Ovary (tissue), 9 donors: ENCODE measurements around the gene C6orf136. TPM values are rescaled to one million over a fixed set of nuclear protein-coding genes. Genes with fewer than 3 reads are reported as not detected.
A peak's percentile ranks its signal among the peaks of the same experiment; 100 is the strongest.

Experiments
- DNase-seq, 5 donors: peaks; one replicate each; pipeline ENCODE4 v3.0.0-alpha.2; 2019 to 2020
- H3K27ac ChIP-seq, 2 donors: fragments of 200-600 bp; one replicate each; pipeline versions ENCODE4 v1.5.1 to v1.8.0; 2019 to 2022
- H3K27me3 ChIP-seq: fragments of 200-600 bp; one replicate; pipeline ENCODE4 v1.8.0; 2022
- H3K36me3 ChIP-seq: fragments of 200-600 bp; sonication (generic); one replicate; pipeline ENCODE4 v1.5.1; 2019
- H3K4me1 ChIP-seq: one replicate; pipeline ENCODE4 v1.8.1; 2013; ENCODE audit warnings: mild to moderate bottlenecking, moderate library complexity; ENCODE audit not compliant: insufficient read depth
- H3K4me3 ChIP-seq: fragments of 200-600 bp; sonication (generic); one replicate; pipeline ENCODE4 v1.5.1; 2017
- H3K9me3 ChIP-seq, 2 donors: fragments of 200-600 bp in 1 of 2; sonication (generic) in 1 of 2; one replicate each; pipeline versions ENCODE4 v1.5.1 to v1.8.1; 2013 to 2019; ENCODE audit warnings: mild to moderate bottlenecking in 1 of 2, moderate library complexity in 1 of 2
- EP300 ChIP-seq: sonication (generic); formaldehyde crosslinking; IDR thresholded peaks from one replicate; pipeline ENCODE4 v1.6.1; 2017; ENCODE audit warnings: antibody characterized with exemption
- POLR2A ChIP-seq: fragments of 450-650 bp; IDR thresholded peaks from one replicate; pipeline ENCODE4 v1.6.1; 2017; ENCODE audit warnings: antibody characterized with exemption, mild to moderate bottlenecking, moderate library complexity
- WGBS, 3 donors: extraction: QIAGEN DNeasy Blood & Tissue Kit in 1 of 3; methylation state at CpG; one replicate each; pipeline versions ENCODE4 v1.1.5 to v1.1.7; 2013 to 2017; 5-methylcytosine and 5-hydroxymethylcytosine counted together
- intact Hi-C, 4 donors: fragments of 100-400 bp; cut with DNase I; formaldehyde crosslinking; loops; one replicate each; pipeline versions ENCODE4 v1.11.0 to v1.15.1; 2022 to 2023
- polyA plus RNA-seq, 2 donors: library from polyadenylated mRNA; stranded (reverse); fragments of 200-250 nt in 1 of 2; fragments of 350-450 nt in 1 of 2; fragmentation: Illumina TruSeq in 1 of 2; extraction: RNeasy Lipid Tissue Mini Kit (QIAGEN cat#74804) in 1 of 2; gene quantifications; one replicate each; pipeline ENCODE4 v1.2.3, GENCODE V29; 2013 to 2014
- total RNA-seq, 7 donors: library from RNA; depleted of rRNA in 2 of 7; stranded (reverse); fragments of >200 nt in 2 of 7; fragmentation: NEBNext Ultra II Directional in 3 of 7; extraction: Animal tissue kit (Norgen Biotek cat#: 25700) in 3 of 7; gene quantifications; one replicate each; pipeline versions ENCODE4 v1.1.0 to v1.2.4, GENCODE V29; 2016 to 2023
- TF ChIP-seq, protein P1 (sequence below), 3 donors: fragments of 450-650 bp in 2 of 3; fragments of 200-600 bp in 1 of 3; IDR thresholded peaks; one replicate each; pipeline versions ENCODE4 v1.5.1 to v1.8.0; 2016 to 2022; ENCODE audit warnings: antibody characterized with exemption in 3 of 3, mild to moderate bottlenecking in 1 of 3
- donor health status: DM: no; HTN: no; CAD: no; lungs with moderate emphysema.
- donor health status: DM: no; HTN: no; CAD: no.
- donor health status: Bipolar disorder and iron deficiency.
- donor health status: DM: yes; HTN: yes; CAD: no.
- donor health status: DM: no; HTN: no; CAD: no.
- donor health status: DM: yes; HTN: yes; CAD: no.

Gene C6orf136
- total and polyA plus RNA-seq, 9 donors: 6.0 to 20.0 (median 12.8) TPM

DNA sequence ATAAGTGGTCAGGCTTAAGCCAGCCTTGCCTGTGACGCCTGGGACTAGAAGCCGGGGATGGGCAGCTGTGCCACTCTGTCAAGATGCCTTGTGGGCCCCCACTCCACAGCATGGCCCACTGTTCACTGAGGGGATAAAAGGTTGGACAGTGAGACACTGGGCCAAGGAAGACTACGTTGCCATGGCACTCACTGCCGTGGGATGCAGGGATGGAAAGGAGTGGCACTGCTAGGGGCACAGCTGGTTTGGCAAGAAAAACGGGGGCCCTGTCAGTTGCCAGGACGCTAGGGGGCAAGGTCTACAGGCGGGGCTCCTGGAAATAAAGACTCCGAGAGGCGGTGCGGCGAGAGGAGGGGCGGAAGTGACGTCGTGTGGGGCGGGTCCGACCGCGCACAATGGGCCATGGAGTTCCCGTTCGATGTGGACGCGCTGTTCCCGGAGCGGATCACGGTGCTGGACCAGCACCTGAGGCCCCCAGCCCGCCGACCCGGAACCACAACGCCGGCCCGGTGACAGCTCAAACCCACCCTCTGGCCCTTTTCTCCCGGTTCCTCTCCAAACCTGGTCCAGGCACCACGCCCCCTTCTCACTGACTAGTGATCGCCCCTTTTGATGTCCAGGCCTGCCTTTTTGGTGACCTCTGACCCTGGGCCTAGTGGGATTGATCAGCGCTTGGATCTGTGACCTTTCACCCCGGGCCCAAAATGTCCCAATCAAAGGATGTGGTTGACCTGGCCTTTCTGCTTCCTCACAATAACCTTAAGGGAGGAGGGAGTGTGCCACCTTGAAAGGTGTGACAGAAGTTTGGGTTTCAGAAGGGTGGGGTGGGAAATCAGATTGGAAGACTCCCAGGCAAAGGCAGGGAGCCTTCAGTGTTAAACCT lies 20.2 kb upstream of the C6orf136 start, which contains the start of gene ATAT1:
Gene ATAT1, plus strand, starts transcription at position 391 of the 883 bp plus-strand sequence.
- DNase-seq: peak; percentile 84 to 94 (median 91)
- Histone ChIP-seq H3K9me3 (no peaks in the 10 kb centered on the region), H3K4me3 (peak within 1 kb of the TSS; percentile 64), H3K36me3 (no peaks in the 10 kb centered on the region), H3K4me1 (peaks cover 8% of the 10 kb centered on the region), H3K27ac (peak within 1 kb of the TSS; percentile 67 to 74), H3K27me3 (no peaks in the 10 kb centered on the region)
- WGBS, 3 donors: 2% methylated on average over 28 to 36 of the region's 36 CpGs
- no peak for TF ChIP-seq EP300
- TF ChIP-seq POLR2A: peak; percentile 58
- TF ChIP-seq, protein P1, sequence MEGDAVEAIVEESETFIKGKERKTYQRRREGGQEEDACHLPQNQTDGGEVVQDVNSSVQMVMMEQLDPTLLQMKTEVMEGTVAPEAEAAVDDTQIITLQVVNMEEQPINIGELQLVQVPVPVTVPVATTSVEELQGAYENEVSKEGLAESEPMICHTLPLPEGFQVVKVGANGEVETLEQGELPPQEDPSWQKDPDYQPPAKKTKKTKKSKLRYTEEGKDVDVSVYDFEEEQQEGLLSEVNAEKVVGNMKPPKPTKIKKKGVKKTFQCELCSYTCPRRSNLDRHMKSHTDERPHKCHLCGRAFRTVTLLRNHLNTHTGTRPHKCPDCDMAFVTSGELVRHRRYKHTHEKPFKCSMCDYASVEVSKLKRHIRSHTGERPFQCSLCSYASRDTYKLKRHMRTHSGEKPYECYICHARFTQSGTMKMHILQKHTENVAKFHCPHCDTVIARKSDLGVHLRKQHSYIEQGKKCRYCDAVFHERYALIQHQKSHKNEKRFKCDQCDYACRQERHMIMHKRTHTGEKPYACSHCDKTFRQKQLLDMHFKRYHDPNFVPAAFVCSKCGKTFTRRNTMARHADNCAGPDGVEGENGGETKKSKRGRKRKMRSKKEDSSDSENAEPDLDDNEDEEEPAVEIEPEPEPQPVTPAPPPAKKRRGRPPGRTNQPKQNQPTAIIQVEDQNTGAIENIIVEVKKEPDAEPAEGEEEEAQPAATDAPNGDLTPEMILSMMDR (IDR thresholded peaks at IDR 0.05): peak in 2 of 3 donors; percentile 39 to 47
- intact Hi-C loops: no loop called here

DNA sequence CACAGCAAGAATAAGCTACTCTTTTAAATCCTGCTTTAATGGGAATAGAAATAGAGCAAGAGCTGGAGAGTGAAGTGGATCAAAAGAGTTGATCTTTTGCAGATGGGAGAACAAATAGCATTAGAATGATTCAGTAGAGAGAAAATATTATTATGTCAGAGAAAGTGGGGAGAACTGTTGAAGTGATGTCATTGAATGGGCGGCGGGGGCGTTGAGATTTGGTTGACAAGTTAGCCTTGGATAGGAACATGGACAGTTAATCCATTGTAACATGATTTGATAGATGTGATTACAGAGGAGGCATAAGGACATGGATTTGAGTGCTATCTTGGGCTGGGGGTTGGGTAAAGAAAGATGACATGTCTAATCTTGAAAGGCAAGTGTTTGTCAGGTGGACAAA lies 11.1 kb upstream of the C6orf136 start:
- Histone ChIP-seq H3K4me3 (no peak overlapping the region), H3K27ac (no peak overlapping the region), H3K9me3 (no peaks in the 10 kb centered on the region), H3K36me3 (no peaks in the 10 kb centered on the region), H3K4me1 (no peaks in the 10 kb centered on the region), H3K27me3 (no peaks in the 10 kb centered on the region)
- intact Hi-C loops: no loop called here
- TF ChIP-seq, protein P1 (IDR thresholded peaks at IDR 0.05): no peak
- no peak for TF ChIP-seq EP300
- 95 to 98% (median 96%) methylated on average over 3 of the region's 3 CpGs for WGBS, 3 donors
- no peak for DNase-seq

DNA sequence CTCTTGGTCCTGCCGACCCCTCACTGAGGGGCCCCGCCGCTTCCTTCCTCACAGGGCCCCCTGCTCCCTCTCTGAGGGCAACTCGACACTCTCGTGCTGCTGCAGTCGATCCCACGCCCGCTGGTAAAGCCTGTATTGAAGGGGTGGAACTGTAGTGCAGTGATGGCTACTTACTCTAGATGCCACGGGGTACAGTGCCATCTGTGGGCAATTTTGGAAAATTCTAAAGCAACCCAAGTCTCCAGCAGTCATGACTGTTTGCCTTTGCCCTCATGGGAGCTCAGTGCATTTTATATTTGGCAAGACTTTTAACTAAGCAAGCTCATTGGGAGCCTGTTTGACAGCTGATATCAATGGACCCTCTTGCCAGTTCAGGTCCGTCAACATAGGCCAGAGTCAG lies 6.5 kb upstream of the C6orf136 start:
- no peak for DNase-seq
- TF ChIP-seq, protein P1 (IDR thresholded peaks at IDR 0.05): no peak
- TF ChIP-seq EP300 (no peak), POLR2A (no peak)
- H3K27me3 ChIP-seq: no peaks in the 10 kb centered on the region
- H3K9me3 ChIP-seq: no peaks in the 10 kb centered on the region
- WGBS, 3 donors: 84 to 90% (median 89%) methylated on average over 10 of the region's 10 CpGs
- H3K4me3 ChIP-seq: no peak overlapping the region
- no peak overlapping the region for H3K27ac ChIP-seq
- intact Hi-C loops: no loop called here
- no peaks in the 10 kb centered on the region for H3K4me1 ChIP-seq
- H3K36me3 ChIP-seq: no peaks in the 10 kb centered on the region

DNA sequence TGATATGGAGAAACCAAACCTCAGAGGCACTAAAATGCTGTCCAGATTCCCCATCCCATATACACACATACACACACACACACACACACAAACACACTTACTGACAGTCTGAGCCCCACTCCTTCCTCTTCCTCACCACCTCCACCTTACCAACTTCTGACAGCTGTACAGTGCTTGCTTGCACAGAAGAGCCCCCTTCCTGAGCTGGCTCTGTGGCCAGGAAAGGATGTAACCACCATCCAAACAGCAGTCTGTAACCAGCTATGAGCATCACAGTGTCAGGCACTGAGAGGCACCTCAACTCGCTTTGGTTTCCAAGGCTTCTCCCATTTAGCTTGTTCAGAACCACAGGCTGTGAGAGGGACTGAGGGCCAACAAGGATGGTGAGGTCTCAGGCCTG lies 5.9 kb upstream of the C6orf136 start:
- H3K4me1 ChIP-seq: no peaks in the 10 kb centered on the region
- H3K9me3 ChIP-seq: no peaks in the 10 kb centered on the region
- no peak for DNase-seq
- H3K4me3 ChIP-seq: no peak overlapping the region
- intact Hi-C loops: no loop called here
- WGBS, 3 donors: 83 to 100% (median 95%) methylated on average over 1 of the region's 1 CpG
- no peaks in the 10 kb centered on the region for H3K36me3 ChIP-seq
- no peak for TF ChIP-seq POLR2A
- TF ChIP-seq, protein P1 (IDR thresholded peaks at IDR 0.05): no peak
- H3K27me3 ChIP-seq: no peaks in the 10 kb centered on the region
- H3K27ac ChIP-seq: no peak overlapping the region
